K562 (cell line): Measurements from ENCODE around the gene C16orf92. TPM values are rescaled to one million over a fixed set of nuclear protein-coding genes. Genes with fewer than 3 reads are reported as not detected.

Experiments used
- MNT ChIP-seq, 2 experiments: fragments of 450-650 bp; conservative IDR thresholded peaks; 2 replicates each; pipeline ENCODE4 v1.6.1; 2017; ENCODE audit warnings: mild to moderate bottlenecking in 2 of 2, moderate library complexity in 2 of 2
- NFIC ChIP-seq: fragments of 450-650 bp; IDR thresholded peaks from 2 replicates; pipeline ENCODE4 v1.6.1; 2017; ENCODE audit warnings: mild to moderate bottlenecking, inconsistent platforms
- RBM17 ChIP-seq: fragments of 200-400 bp; formaldehyde crosslinking; IDR thresholded peaks from 2 replicates; pipeline ENCODE4 v1.6.1; 2017; ENCODE audit warnings: low read depth, mild to moderate bottlenecking, low read length, borderline replicate concordance
- TFAP4 ChIP-seq: sonication (generic); formaldehyde crosslinking; IDR thresholded peaks from 2 replicates; pipeline ENCODE4 v1.8.0; 2022; ENCODE audit warnings: missing genetic modification reagents, mild to moderate bottlenecking, moderate library complexity, borderline replicate concordance
- USF1 ChIP-seq: sonication (generic); formaldehyde crosslinking; IDR thresholded peaks from 2 replicates; pipeline ENCODE4 v1.9.0; 2022; ENCODE audit warnings: mild to moderate bottlenecking, missing genetic modification reagents
- polyA plus RNA-seq, 8 experiments: library from polyadenylated mRNA; depleted of rRNA in 4 of 8; stranded (reverse) in 5 of 8; unstranded in 3 of 8; fragments of >200 nt; fragmentation: Nextera tagmentation in 2 of 8; fragmentation: Illumina TruSeq in 1 of 8; extraction: Ambion mirVana in 2 of 8; extraction: Trizol in 1 of 8; gene quantifications; 2 replicates each; pipeline versions ENCODE4 v1.2.1 to v1.2.3, GENCODE V29; 2011 to 2014; ENCODE audit warnings: inconsistent platforms in 1 of 8, missing spikeins in 1 of 8
- total RNA-seq, 7 experiments: library from RNA; depleted of rRNA in 6 of 7; stranded (reverse); fragments of >200 nt in 6 of 7; fragmentation: Illumina TruSeq in 2 of 7; extraction: Trizol in 2 of 7; gene quantifications; 2 replicates each; pipeline versions ENCODE4 v1.2.1 to v1.2.3, GENCODE V29; 2011 to 2021; ENCODE audit warnings: low replicate concordance in 1 of 7

The C16orf92 gene
- total and polyA plus RNA-seq, 9 of the 15 experiments (the other 6 are each of a cell fraction or from before 2014, with no cell fraction given) = not detected

GRCh38 chr16:30066761-30067583 is 44.0 kb downstream of the C16orf92 start (continued):
- TF ChIP-seq TFAP4 (CRISPR knock-in tag) (peak; percentile 75), USF1 (CRISPR knock-in tag) (peak; percentile 34; the same call in 1 of the 2 replicates), RBM17 (no peak), NFIC (no peak), MNT (conservative IDR thresholded peaks at IDR 0.05) (peak in 1 of 2 experiments; percentile 55; a peak in 2 of 4 replicates)
